Measurements from ENCODE around the gene ZMIZ1.
A peak's percentile ranks its signal among the peaks of the same experiment; 100 is the strongest.

ZMIZ1 gene

DNA sequence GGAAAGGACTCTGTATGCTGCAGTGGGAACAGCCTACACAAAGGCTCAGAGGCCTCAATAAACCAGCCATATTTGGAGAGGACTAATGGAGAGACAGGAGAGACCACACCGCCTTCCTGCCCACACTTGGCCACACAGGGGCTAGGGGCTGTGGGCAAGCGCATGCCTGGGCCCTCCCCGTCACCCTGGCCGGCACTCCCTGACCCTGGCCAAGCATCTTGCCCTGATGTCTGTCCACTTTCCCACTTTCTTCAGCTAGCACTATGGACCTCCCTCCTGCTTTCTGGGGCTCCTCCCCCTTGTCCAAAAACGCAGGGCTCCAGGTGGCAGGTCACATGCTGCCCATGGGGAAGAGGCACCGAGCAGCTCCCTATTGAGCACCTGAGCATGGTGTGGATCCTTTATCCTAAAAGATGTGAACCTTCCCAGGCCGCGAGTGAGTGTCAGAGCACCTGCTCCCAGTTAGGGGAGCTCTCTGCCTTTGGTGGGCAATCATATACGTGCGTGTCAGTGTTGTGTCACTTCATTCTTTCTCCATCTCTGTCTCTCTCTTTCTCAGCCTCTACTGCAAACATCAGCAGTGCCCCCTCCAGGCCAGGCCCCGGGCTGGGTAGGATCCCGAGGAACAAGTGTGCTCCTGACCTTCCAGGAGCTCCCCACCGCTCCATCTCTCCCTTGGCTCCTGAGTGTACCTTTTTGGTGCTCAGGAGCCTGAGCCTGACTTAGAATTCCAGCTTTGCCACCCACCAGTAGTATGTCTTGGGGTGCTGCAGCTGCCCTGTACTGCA lies 74.0 kb downstream of the ZMIZ1 start:
- H3K4me3 ChIP-seq (replicated peaks in 1 of 2; ENCODE audit: low read depth in 2 of 2, low read length in 2 of 2): no peak overlapping the region
- TF ChIP-seq, protein P1, sequence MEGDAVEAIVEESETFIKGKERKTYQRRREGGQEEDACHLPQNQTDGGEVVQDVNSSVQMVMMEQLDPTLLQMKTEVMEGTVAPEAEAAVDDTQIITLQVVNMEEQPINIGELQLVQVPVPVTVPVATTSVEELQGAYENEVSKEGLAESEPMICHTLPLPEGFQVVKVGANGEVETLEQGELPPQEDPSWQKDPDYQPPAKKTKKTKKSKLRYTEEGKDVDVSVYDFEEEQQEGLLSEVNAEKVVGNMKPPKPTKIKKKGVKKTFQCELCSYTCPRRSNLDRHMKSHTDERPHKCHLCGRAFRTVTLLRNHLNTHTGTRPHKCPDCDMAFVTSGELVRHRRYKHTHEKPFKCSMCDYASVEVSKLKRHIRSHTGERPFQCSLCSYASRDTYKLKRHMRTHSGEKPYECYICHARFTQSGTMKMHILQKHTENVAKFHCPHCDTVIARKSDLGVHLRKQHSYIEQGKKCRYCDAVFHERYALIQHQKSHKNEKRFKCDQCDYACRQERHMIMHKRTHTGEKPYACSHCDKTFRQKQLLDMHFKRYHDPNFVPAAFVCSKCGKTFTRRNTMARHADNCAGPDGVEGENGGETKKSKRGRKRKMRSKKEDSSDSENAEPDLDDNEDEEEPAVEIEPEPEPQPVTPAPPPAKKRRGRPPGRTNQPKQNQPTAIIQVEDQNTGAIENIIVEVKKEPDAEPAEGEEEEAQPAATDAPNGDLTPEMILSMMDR (IDR thresholded peaks at IDR 0.05; ENCODE audit: low read depth, low read length): no peak
- DNase-seq (ENCODE audit: low read depth in 2 of 2): no peak

DNA sequence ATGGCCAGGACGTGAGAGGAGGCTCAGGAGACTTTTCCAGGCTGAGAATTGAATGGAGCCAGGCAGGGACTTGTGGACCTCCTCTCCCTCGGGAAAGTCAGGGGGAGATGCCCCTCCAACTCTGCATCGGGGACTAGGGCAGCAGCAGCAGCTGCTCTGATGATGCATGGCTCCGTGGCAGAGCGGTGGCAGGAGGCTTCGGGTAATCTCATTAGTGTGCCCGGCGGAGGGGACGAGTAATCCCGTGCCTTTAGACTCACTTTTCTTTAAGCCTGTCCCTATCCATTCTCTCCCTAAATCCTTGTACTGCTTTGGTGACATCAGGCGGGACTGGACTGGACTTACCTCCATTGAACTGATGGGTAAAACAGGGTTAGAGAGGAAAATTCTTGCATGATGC lies 75.1 kb downstream of the ZMIZ1 start:
- H3K4me3 ChIP-seq (replicated peaks in 1 of 2; ENCODE audit: low read depth in 2 of 2, low read length in 2 of 2): no peak overlapping the region
- DNase-seq (ENCODE audit: low read depth in 2 of 2): no peak
- TF ChIP-seq, protein P1 (IDR thresholded peaks at IDR 0.05; ENCODE audit: low read depth, low read length): no peak

DNA sequence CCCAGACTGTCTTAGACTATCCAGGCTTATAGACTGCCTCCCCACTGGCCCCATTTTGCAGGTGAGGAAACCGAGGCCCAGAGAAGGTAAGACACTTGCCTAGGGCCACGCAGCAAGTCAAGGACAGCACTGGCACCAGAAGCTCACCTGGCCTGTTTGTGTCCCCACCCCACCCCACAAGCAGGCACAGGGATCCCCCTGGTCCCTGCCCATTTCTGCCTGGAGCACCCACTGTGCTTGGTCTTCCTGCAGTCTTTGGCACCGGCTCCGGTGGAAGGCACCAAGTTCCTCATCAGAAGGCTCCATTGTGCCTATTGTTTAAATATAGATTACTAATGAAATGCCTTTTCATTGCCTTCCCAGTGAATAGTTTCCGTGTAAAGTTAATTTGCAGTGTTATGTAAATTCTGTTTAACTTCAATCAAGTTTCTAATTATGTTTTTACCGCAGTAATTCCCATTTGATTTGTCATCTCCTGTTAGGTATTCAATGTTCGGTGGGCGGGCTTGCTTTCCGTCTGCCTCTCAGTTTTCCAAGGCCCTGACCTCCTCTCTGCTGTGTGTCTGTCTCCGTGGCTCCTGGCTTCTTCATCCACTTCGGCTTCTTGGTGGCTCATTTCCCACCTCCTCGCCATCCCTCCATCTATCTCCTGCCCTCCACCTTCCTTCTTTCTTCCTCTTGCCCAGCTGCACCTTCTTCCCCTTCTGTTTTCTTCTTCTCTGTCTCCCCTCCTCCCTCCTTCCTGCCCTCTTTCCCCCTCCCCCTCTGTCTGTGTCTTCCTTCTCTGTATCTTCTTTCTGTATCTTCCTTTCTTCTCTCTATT lies 75.8 kb downstream of the ZMIZ1 start:
- H3K4me3 ChIP-seq (replicated peaks in 1 of 2; ENCODE audit: low read depth in 2 of 2, low read length in 2 of 2): no peak overlapping the region
- DNase-seq (ENCODE audit: low read depth in 2 of 2): no peak
- TF ChIP-seq, protein P1 (IDR thresholded peaks at IDR 0.05; ENCODE audit: low read depth, low read length): no peak

DNA sequence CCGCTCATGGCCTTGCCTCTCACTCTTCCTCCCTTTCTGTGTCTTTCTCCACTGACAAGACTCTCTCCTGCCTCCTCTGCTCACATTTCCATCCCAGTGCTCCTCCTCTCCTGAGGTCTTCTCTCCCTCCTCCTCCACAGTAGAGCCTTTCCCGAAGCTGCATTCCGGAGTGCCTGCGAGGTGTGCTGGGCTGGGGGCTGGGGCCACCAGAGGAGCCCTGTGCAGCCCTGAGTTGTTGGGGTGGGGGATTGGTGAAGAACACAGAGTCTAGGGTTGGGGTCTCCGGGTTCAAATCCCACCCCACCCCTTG lies 76.4 kb downstream of the ZMIZ1 start:
- DNase-seq (ENCODE audit: low read depth in 2 of 2): no peak
- H3K4me3 ChIP-seq (replicated peaks in 1 of 2; ENCODE audit: low read depth in 2 of 2, low read length in 2 of 2): no peak overlapping the region
- TF ChIP-seq, protein P1 (IDR thresholded peaks at IDR 0.05; ENCODE audit: low read depth, low read length): no peak

DNA sequence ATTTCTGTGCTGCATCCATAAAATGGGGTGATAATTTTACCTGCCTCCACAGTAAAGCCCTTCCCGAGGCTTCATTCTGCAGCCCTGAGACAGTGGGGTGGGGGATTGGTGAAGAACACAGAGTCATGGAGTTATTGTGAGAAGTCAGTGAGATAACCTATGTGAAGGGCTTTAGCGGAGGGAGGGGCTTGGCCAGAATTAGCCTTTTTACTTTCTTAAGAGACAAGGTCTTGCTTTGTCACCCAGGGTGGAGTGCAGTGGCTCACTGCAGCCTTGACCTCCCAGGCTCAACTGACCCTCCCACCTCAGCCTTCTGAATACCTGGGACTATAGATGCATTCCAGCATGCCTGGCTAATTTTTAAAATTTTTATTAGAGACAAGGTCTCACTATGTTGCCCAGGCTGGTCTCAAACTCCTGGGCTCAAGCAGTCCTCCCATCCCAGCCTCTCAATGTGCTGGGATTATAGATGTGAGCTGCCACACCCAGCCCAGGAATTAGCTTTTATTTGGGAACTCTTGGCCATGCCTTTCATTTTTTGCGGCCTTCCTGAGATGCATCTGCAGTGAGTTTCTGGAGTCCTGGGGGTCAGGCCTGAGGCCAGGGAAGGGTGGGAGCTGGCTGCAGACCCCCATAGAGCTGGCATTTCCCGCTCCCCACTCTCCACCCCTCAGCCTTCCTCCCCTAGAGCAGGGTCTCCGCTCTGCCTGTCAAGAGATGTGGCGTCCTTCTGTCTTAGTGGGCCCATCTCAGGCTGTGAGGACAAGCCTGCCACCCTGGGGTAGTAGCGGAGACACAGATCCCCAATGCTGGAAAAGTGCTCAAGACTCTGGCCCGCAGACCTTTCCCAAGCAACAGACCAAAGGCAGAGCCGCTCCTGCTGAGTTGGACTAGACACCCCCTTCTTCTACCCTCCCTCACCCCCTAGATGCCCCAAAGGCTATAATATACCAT lies 77.0 kb downstream of the ZMIZ1 start:
- TF ChIP-seq, protein P1 (IDR thresholded peaks at IDR 0.05; ENCODE audit: low read depth, low read length): no peak
- no peak for DNase-seq (ENCODE audit: low read depth in 2 of 2)
- no peak overlapping the region for H3K4me3 ChIP-seq (replicated peaks in 1 of 2; ENCODE audit: low read depth in 2 of 2, low read length in 2 of 2)

DNA sequence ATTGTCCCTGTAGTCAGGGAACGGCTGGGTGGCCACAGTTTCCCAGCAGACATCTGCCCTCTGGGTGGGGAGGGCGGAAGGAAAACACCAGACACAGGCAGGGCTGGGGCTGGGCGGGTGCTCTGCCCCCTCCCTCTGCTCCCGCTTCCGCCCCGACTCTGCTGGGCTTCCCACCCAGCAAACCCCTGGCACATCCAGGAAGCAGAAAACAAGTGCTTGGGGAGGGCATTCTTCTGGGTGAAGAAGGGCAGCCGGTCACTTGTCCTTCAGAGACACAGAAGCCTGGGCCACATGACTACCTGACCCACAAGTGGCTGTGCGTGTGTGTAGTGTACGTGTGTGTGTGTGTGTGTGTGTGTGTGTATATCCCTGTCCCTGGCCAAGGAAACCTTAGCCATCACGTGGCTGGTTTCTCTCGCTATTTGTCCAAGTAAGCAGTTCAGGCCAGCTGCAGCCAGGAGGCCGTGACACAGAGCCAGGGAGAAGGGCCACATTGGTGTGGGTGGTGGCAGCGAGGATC lies 77.9 kb downstream of the ZMIZ1 start:
- TF ChIP-seq, protein P1 (IDR thresholded peaks at IDR 0.05; ENCODE audit: low read depth, low read length): no peak
- no peak overlapping the region for H3K4me3 ChIP-seq (replicated peaks in 1 of 2; ENCODE audit: low read depth in 2 of 2, low read length in 2 of 2)
- peak in 1 of 2 donors; percentile 23 for DNase-seq (ENCODE audit: low read depth in 2 of 2)

Measured in cardiac fibroblast (primary cell).